HepG2 (cell line): ENCODE results near the gene KLHDC1. TPM values are rescaled to one million over a fixed set of nuclear protein-coding genes. Genes with fewer than 3 reads are reported as not detected.

Source experiments
- ATF2 ChIP-seq: sonication (generic); formaldehyde crosslinking; IDR thresholded peaks from 2 replicates; pipeline ENCODE4 v1.4.0; 2020; ENCODE audit warnings: missing genetic modification reagents
- DMAP1 ChIP-seq: IDR thresholded peaks from 2 replicates; pipeline ENCODE4 v1.6.1; 2016
- HMG20B ChIP-seq: conservative IDR thresholded peaks from 2 replicates; pipeline ENCODE4 v1.6.1; 2016; ENCODE audit warnings: missing genetic modification reagents, missing compliant biosample characterization
- HNF4G ChIP-seq, 2 experiments: sonication (generic) in 1 of 2; formaldehyde crosslinking in 1 of 2; IDR thresholded peaks; 2 replicates each; pipeline versions ENCODE4 v1.4.0 to v1.6.1; 2011 to 2020; ENCODE audit warnings: borderline replicate concordance in 2 of 2, low read depth in 2 of 2, mild to moderate bottlenecking in 2 of 2, low read length in 1 of 2, missing genetic modification reagents in 1 of 2, moderate library complexity in 1 of 2
- ISL2 ChIP-seq: sonication (generic); formaldehyde crosslinking; IDR thresholded peaks from 2 replicates; pipeline ENCODE4 v1.5.0; 2020; ENCODE audit warnings: missing genetic modification reagents
- KDM4B ChIP-seq: sonication (generic); formaldehyde crosslinking; IDR thresholded peaks from 2 replicates; pipeline ENCODE4 v1.4.0; 2020; ENCODE audit warnings: missing genetic modification reagents
- LCORL ChIP-seq, 2 experiments: fragments of 450-650 bp in 1 of 2; sonication (generic) in 1 of 2; formaldehyde crosslinking in 1 of 2; IDR thresholded peaks; 2 replicates each; pipeline versions ENCODE4 v1.5.0 to v1.6.1; 2017 to 2020; ENCODE audit warnings: antibody characterized with exemption in 1 of 2, missing genetic modification reagents in 1 of 2
- NR2F2 ChIP-seq: IDR thresholded peaks from 2 replicates; pipeline ENCODE4 v1.6.1; 2012; ENCODE audit warnings: low read depth, inconsistent platforms, borderline replicate concordance
- PATZ1 ChIP-seq: sonication (generic); formaldehyde crosslinking; IDR thresholded peaks from 2 replicates; pipeline ENCODE4 v1.4.0; 2020; ENCODE audit warnings: missing genetic modification reagents
- PITX1 ChIP-seq: sonication (generic); formaldehyde crosslinking; IDR thresholded peaks from 2 replicates; pipeline ENCODE4 v1.5.1; 2020; ENCODE audit warnings: mild to moderate bottlenecking, missing genetic modification reagents
- RAD21 ChIP-seq: fragments of 450-650 bp; formaldehyde crosslinking; IDR thresholded peaks from 2 replicates; pipeline ENCODE4 v1.5.0; 2020; ENCODE audit warnings: mild to moderate bottlenecking
- SIX1 ChIP-seq: sonication (generic); formaldehyde crosslinking; IDR thresholded peaks from 2 replicates; pipeline ENCODE4 v1.4.0; 2020; ENCODE audit warnings: missing genetic modification reagents, borderline replicate concordance
- SOX5 ChIP-seq: IDR thresholded peaks from 2 replicates; pipeline ENCODE4 v1.6.1; 2016; ENCODE audit warnings: borderline replicate concordance
- SP5 ChIP-seq: IDR thresholded peaks from 2 replicates; pipeline ENCODE4 v1.6.1; 2016; ENCODE audit warnings: low read depth, borderline replicate concordance
- TARDBP ChIP-seq: sonication (generic); formaldehyde crosslinking; IDR thresholded peaks from 2 replicates; pipeline ENCODE4 v1.8.0; 2022; ENCODE audit warnings: mild to moderate bottlenecking, missing genetic modification reagents
- YEATS2 ChIP-seq: sonication (generic); formaldehyde crosslinking; IDR thresholded peaks from 2 replicates; pipeline ENCODE4 v1.4.0; 2020; ENCODE audit warnings: missing genetic modification reagents, borderline replicate concordance
- ZBTB42 ChIP-seq: sonication (generic); formaldehyde crosslinking; IDR thresholded peaks from 2 replicates; pipeline ENCODE4 v1.5.0; 2020; ENCODE audit warnings: mild to moderate bottlenecking, missing genetic modification reagents
- ZMYM3 ChIP-seq: sonication (generic); formaldehyde crosslinking; IDR thresholded peaks from 2 replicates; pipeline ENCODE4 v1.5.1; 2020; ENCODE audit warnings: mild to moderate bottlenecking, missing genetic modification reagents
- ZNF331 ChIP-seq: sonication (generic); formaldehyde crosslinking; IDR thresholded peaks from 2 replicates; pipeline ENCODE4 v1.4.0; 2020; ENCODE audit warnings: missing genetic modification reagents
- ZNF580 ChIP-seq: IDR thresholded peaks from 2 replicates; pipeline ENCODE4 v1.6.1; 2016; ENCODE audit warnings: low read depth, borderline replicate concordance
- ZNF652 ChIP-seq: IDR thresholded peaks from 2 replicates; pipeline ENCODE4 v1.6.1; 2016; ENCODE audit warnings: low read depth, borderline replicate concordance
- ZNF792 ChIP-seq: IDR thresholded peaks from 2 replicates; pipeline ENCODE4 v1.6.1; 2016
- polyA plus RNA-seq, 8 experiments: library from polyadenylated mRNA; depleted of rRNA in 3 of 8; stranded (reverse) in 7 of 8; unstranded in 1 of 8; fragments of >200 nt; fragmentation: Illumina TruSeq in 4 of 8; extraction: Trizol in 4 of 8; gene quantifications; 2 replicates each; pipeline versions ENCODE4 v1.2.1 to v1.2.3, GENCODE V29; 2011 to 2016; ENCODE audit warnings: low read depth in 4 of 8, missing spikeins in 1 of 8, mixed read lengths in 1 of 8; ENCODE audit not compliant: insufficient read depth in 1 of 8
- total RNA-seq, 5 experiments: library from RNA; depleted of rRNA; stranded (reverse); fragments of >200 nt; fragmentation: Illumina TruSeq; extraction: Trizol; gene quantifications; 2 replicates each; pipeline ENCODE4 v1.2.3, GENCODE V29; 2016; ENCODE audit warnings: low read depth in 1 of 5
- TF ChIP-seq, protein P1 (sequence below): sonication (generic); formaldehyde crosslinking; IDR thresholded peaks from 2 replicates; pipeline ENCODE4 v1.4.0; 2020; ENCODE audit warnings: missing genetic modification reagents, borderline replicate concordance

KLHDC1 gene
- total and polyA plus RNA-seq, 2 of the 13 experiments (the other 11 are each of a cell fraction or from before 2014, with no cell fraction given): 0.11 TPM; not detected in 1

GRCh38 chr14:49721733-49722435, 29.0 kb downstream of the KLHDC1 start (continued):
- TF ChIP-seq LCORL (IDR thresholded peaks at IDR 0.05): peak; percentile 80
- peak; percentile 96 for TF ChIP-seq LCORL (CRISPR knock-in tag; IDR thresholded peaks at IDR 0.05)
- TF ChIP-seq ZMYM3 (CRISPR knock-in tag): peak; percentile 44; the same call in 1 of the 2 replicates
- TF ChIP-seq YEATS2 (CRISPR knock-in tag): peak; percentile 36; the same call in 1 of the 2 replicates
- TF ChIP-seq ZBTB42 (CRISPR knock-in tag): peak; percentile 50; the same call in 1 of the 2 replicates
- peak; percentile 91 for TF ChIP-seq NR2F2
- TF ChIP-seq DMAP1 (CRISPR knock-in tag): peak; percentile 65; the same call in 1 of the 2 replicates
- TF ChIP-seq, protein P1, sequence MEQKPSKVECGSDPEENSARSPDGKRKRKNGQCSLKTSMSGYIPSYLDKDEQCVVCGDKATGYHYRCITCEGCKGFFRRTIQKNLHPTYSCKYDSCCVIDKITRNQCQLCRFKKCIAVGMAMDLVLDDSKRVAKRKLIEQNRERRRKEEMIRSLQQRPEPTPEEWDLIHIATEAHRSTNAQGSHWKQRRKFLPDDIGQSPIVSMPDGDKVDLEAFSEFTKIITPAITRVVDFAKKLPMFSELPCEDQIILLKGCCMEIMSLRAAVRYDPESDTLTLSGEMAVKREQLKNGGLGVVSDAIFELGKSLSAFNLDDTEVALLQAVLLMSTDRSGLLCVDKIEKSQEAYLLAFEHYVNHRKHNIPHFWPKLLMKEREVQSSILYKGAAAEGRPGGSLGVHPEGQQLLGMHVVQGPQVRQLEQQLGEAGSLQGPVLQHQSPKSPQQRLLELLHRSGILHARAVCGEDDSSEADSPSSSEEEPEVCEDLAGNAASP (CRISPR knock-in tag): peak; percentile 75; the same call in 1 of the 2 replicates
- peak; percentile 71 for TF ChIP-seq ZNF652 (CRISPR knock-in tag)
- TF ChIP-seq ZNF331: peak; percentile 64; the same call in 1 of the 2 replicates
- TF ChIP-seq ATF2 (CRISPR knock-in tag): peak; percentile 87
- peak; percentile 46; the same call in 1 of the 2 replicates for TF ChIP-seq PATZ1 (CRISPR knock-in tag)
- TF ChIP-seq PITX1: peak; percentile 95
- peak; percentile 32; the same call in 1 of the 2 replicates for TF ChIP-seq RAD21 (CRISPR knock-in tag)
- peak; percentile 87 for TF ChIP-seq HMG20B (CRISPR knock-in tag)
- peak; percentile 76 for TF ChIP-seq HNF4G (IDR thresholded peaks at IDR 0.05; ENCODE audit: borderline replicate concordance, low read depth, low read length)
- peak; percentile 79 for TF ChIP-seq HNF4G (CRISPR knock-in tag; IDR thresholded peaks at IDR 0.05; ENCODE audit: borderline replicate concordance, low read depth)
- 0 out of 2 replicates have a peak, but pooled peaks have one; percentile 25 for TF ChIP-seq ZNF792 (CRISPR knock-in tag)
- TF ChIP-seq ISL2 (CRISPR knock-in tag): peak; percentile 86
- peak; percentile 61; the same call in 1 of the 2 replicates for TF ChIP-seq SOX5 (CRISPR knock-in tag)
- peak; percentile 46; the same call in 1 of the 2 replicates for TF ChIP-seq KDM4B (CRISPR knock-in tag)
- TF ChIP-seq ZNF580 (CRISPR knock-in tag): peak; percentile 61; the same call in 1 of the 2 replicates
- peak; percentile 91 for TF ChIP-seq SP5 (CRISPR knock-in tag)
- TF ChIP-seq TARDBP (CRISPR knock-in tag): peak; percentile 83
- peak; percentile 71; the same call in 1 of the 2 replicates for TF ChIP-seq SIX1 (CRISPR knock-in tag)
